Left cardiac atrium (tissue), 4 donors: ENCODE measurements around the gene MYOM1. TPM values are rescaled to one million over a fixed set of nuclear protein-coding genes. Genes with fewer than 3 reads are reported as not detected.

ENCODE experiments used
- ATAC-seq, 2 donors: fragments of 200-7000 bp; cut with Tn5 transposase; one replicate each; pipeline ENCODE4 v1.9.1; 2020; ENCODE audit warnings: mild to moderate bottlenecking in 2 of 2, moderate library complexity in 2 of 2
- DNase-seq: peaks from one replicate; pipeline ENCODE4 v3.0.0-alpha.2; 2020
- intact Hi-C, 2 donors: fragments of 100-400 bp; cut with DNase I; formaldehyde crosslinking; loops; one replicate each; pipeline versions ENCODE4 v1.14.1 to v1.15.1; 2022 to 2023
- long read RNA-seq: library from polyadenylated mRNA; unstranded; transcript quantifications from one replicate; pipeline ENCODE4 v2.0.0, GENCODE V29; 2021
- total RNA-seq, 2 donors: library from RNA; stranded (reverse); fragmentation: NEBNext Ultra II Directional; extraction: Animal tissue kit (Norgen Biotek cat#: 25700); gene quantifications; one replicate each; pipeline ENCODE4 v1.2.1, GENCODE V29; 2021
- donor health status: DM: no; HTN: yes; CAD: no.
- donor health status: DM: no; HTN: yes; CAD: no; lungs with severe emphysema.
- donor health status: DM: yes; HTN: yes; CAD: no.
- donor health status: Dilated cardiomyopathy.

The MYOM1 gene
- total RNA-seq, result 100 to 1,000 TPM; 263 to 351 TPM
- long read RNA-seq, full-length matches to known transcripts, result 45 of 229 reads
- long read RNA-seq, partial matches to known transcripts, result 161 of 229 reads
- long read RNA-seq, other reads (novel, unspliced or antisense), result 23 of 229 reads

DNA sequence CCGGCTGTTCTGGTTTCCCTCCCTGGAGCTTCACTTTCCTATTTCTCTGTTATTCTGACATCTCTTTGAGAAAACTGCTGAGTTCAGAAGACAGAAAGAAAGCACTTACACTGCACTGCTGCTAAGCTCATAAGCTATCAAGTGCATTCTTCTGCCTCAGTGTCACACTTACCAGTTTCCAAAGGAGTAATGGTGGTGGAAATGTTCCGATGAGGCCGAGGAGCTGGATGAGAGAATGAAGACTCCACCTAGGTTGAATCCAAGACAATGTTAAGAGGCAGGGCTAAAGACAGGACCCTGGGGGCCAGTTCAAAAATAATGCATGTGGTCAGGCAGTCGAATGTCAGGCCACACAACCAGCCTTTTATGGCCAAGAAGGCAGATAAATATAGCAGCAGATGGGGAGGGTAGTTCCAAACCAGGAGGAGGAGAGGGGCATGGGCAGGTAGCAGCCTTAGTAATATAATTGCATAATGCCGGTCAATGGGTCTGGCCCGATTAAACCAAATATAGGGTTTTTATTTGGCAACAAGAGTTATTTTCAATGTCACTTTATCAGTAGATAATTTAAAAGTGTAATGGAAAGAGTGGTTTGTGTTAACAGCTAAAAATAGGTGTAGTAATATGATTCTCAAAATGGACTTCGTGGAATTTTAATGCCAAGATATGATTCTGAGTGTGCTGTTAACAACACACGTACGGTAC, at the start of gene MYOM1:
TSS of gene MYOM1 (minus strand) at position 338 of the 705 bp plus-strand sequence. CDS start 4,745 bp downstream, outside the sequence.
- intact Hi-C loops, result loop anchor here in 1 of 2 donors (5.0 kb wide), 1 partner anchor 32 kb away; no protein-coding TSS in a partner anchor
- ATAC-seq (peak; percentile 71 to 80), DNase-seq (no peak)

DNA sequence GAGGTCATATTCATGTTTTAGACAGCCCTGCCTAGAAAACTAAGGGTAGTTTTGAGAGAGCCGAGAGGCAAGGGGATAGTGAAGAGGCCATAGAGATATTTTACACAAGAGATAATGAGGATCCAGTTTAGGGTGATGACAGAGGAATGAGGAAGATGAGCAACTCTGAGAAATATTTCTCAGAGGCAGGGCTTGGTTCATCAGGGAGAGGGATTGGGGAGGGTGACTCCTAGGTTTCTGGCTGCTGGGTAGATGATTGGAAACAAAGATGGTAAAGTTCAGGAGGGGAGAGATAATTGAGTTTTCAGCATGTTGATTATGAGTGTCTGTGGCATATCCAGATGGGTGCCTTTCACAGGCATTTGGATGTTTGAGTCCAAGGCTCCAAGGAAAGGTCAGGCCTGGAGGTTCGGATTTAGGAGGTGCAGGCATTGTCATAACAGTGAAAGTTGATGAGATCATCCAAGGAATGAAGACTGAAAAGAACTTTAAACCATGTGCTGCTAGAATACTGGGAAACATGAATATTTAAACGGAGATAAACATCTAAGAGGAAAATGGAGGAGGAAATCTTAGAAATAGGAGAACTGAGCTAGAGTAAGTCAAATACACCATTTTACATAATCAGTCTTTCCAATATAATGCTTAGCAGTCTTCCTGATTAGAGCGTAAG, 49.6 kb upstream of the MYOM1 start:
- ATAC-seq (peak in 1 of 2 donors; percentile 74), DNase-seq (no peak)
- intact Hi-C loops, result no loop called here

DNA sequence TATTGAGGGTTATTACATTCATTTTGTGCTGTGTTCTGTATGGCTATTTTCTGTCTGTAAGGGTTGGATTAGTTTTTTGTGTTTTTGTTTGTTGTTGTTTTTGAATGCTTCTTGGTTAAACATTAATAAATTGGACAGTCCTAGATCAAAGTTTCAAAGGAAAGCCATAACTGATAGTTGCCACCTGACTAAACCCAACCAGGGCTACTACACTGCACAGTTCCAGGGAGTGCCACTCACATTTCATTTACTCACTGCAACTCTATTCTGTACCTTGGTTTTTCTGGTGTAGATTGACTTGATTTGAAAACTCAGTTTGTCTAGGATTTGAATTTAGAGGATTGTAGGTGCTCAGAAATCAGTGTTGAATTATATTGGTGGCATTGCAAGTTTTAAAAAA, 48.5 kb upstream of the MYOM1 start:
- ATAC-seq (no peak), DNase-seq (no peak)
- intact Hi-C loops, result no loop called here

DNA sequence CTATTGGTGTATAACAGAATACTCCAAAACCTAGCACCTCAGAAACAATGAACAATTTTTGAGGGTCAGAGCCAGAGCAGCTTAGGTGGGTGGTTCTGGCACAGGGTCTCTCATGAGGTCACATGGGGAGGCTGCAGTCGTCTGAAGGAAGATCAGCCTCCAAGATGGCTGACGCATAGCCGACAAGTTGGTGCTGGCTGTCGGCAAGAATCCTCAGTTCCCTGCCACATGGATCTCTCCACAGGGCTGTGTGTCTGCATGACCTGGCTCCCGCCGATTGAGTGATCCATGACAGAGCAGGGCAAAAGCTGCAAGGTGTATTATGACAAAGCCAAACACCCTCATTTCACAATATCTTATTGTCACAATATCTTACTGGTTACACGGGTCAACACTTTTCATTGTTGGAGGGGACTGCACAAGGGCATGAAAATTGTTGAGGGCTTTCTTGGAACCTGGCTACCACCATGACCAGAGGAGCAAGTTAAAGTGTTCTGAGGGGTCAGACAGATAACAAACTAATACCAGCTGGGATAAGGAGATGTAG, 46.4 kb upstream of the MYOM1 start:
- DNase-seq (no peak), ATAC-seq (no peak)
- intact Hi-C loops, result no loop called here

DNA sequence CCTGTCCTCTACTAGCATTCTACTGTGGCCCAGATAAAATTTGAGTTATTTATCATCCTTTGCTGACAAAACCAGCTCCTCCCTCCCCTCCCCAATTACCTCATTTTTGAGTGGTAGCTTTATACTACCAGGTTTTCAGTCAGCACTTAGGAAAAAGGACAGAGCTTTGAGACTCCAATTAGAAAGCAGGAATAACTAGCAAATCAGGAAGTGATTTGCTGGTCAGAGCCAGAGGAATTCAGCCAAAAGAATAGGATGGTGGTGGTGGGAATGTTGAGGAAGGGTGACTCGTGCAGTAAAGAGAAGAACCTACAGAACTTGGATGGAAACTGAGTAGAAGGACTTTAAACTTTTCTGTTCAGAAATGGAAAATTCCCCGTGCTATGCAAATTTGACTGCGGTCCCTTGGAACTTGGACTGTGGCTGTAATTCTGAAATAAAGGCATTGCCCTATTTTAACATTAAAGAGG, 45.8 kb upstream of the MYOM1 start:
- no peak for ATAC-seq
- intact Hi-C loops, result no loop called here
- DNase-seq, result no peak

DNA sequence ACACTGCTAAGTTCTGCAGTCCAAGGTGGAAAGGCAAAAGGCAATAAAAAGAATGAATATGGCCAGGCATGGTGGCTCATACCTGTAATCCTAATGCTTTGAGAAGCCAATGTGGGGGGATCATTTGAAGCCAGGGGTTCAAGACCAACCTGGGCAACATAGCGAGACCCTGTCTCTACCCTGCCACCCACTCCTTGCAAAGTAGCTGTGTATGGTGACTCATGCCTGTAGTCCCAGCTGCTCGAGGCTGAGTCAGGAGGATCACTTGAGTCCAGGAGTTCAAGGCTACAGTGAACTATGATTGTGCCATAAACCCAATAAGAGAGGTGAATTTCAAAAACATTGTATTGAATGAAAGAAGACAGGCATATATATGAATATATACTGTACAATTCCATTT, 44.6 kb upstream of the MYOM1 start:
- DNase-seq (no peak), ATAC-seq (no peak)
- intact Hi-C loops, result no loop called here

DNA sequence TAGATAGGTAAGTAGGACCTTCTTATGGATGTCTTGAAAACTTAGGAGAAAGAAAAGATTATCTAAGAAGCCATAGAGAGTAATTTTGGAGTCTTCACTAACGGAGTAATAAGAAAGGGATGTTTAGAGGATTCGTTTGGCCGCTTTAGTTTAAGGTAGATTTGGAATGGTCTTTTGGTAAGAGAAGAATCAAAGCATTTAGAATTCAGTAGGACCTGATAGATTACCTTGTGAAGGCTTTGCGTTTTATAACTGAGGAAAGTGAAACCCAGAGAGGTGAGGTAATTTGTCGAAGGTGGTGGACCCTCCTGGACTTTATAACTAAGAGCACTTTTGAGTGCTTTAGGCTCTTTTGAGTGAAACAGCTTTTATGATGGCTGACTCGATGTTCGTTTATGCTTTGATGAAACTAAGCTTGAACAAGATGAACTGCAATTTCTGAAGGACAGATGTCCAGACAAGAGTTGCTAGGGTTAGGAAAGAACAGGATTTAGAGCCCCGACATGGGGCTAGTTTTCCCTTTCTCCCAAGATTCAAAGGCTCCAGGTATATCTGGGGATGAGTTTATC, 43.4 kb upstream of the MYOM1 start:
- no peak for ATAC-seq
- intact Hi-C loops, result no loop called here
- DNase-seq, result no peak

DNA sequence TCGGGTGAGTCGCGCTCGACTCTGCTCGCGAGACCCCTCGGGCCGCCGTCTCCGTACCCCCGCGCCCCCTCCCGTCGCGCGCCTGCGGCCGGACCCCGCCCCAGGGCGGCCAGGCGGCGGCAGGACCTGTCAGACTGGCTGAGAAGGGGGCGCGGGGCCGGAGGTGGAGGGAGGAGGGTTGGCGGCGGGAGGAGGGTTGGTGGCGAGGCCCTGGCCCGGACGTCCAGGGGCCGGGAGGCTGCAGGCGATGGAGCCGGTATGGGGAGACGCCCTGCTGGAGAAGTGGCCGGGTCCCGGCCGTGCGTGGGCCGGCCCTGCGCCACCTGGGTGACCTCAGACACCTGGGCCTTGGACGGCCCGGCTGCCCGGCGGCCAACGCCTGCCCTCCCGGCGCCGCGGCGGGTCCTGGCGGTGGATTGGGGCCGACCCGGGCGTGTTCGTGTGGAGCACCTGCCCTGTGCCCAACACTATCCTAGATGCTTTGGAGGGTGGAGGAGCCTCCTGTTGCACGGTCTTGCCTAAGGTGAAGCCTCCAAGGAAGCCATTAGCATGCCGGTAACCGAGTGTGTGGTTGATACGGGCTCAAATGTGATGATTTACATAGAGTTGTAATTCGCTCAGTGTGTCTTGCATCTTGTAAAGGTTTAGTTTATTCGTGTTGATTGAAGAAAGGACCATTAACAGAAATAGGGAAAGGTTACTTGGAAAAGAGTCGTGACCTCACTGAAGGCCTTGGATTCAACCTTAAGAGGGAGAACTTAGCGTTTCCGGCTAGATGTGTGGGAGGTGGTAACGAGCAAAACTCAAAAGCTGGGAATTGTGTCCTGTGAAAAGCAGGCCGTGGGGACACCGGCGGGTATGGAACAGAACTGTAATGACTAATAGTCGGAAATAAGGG, 42.7 kb upstream of the MYOM1 start:
- intact Hi-C loops, result no loop called here
- DNase-seq (no peak), ATAC-seq (peak; percentile 39 to 59)

DNA sequence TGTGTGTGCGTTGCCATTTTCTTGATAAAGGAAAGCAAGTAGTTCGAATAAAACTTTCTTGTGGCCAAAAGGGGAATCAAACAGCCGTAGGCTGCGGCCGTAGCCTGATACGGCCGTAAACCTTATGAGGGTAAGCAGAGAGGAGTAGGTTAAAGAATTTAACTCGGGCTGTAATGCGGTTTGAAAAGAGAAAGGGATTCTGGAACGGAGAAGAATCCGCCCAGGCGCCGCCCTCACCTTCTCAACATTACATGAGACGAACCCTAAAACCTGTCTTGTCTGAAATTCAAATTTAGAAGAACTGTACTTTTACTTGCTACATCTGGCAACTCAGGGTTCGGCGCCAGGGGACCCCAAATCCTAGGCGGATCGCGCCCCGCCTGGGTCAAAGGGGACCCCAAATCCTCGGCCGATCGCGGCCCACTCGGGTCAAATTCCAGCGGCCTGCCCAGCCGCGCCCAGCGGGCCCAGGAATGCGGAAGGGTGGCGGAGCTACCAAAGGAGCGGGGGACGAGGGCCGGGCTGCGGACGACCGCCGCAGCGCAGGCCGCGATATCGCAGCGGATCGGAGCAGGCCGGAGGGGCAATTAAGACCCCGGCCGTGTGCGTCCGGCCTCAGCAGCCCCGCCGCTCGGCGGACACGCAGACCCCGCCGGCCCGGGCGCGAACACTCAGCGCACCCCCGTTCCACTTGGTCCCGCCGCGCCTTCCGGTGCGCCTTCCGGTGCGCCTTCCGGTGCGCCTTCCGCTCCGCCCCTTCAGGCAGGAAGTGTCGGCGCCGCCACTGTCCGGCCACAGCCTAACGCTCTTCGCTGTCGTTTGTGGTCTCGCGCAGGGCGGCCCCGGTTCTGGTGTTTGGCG, 41.8 kb upstream of the MYOM1 start, which contains the start of gene MYL12B:
TSS of gene MYL12B (plus strand) at position 761 of the 861 bp plus-strand sequence. CDS start 10,766 bp downstream, outside the sequence.
- ATAC-seq (peak; percentile 93 to 94), DNase-seq (peak; percentile 88)
- intact Hi-C loops, result no loop called here

DNA sequence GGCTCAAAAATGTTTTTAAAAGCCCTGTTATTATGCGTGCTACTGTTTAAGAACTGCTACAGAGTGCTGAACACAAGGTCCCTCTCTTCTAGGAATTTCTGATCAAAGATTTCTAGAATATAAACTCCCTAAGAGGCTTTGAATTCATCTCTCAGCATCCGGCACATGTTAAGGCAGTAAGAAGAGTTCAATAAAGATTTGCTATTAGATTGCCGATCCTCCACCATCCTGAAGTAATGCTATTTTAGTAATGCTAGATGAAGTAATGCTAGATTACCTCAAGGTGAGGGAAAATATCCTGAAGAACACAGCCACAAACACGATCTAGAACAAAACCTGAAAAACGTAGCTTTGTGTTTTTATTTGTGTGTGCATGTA, 41.2 kb upstream of the MYOM1 start:
- ATAC-seq, result no peak
- no peak for DNase-seq
- intact Hi-C loops, result no loop called here

DNA sequence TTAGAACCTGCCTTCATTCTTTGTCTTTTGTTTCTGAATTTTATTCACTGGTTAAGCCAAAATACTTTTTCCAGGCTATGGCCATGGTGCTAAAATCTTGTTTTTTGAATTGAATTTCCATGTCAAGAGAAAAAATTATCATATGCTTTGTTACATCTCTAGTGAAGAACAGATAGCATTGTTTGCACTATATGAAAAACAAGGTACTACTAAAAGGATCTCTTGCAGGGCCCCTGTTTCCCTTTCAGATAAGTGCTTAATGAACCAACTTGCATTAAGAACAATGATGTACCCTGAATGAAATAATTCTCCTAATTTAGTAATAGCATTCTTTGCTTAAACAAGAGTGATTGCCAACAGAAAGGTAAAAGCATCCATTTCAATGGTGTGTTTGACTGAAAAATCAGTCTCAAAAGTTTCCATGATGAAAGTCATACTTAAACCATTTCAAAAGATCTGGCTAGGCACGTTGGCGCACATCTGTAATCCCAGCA, 37.9 kb upstream of the MYOM1 start:
- ATAC-seq, result no peak
- intact Hi-C loops, result no loop called here
- DNase-seq, result no peak

DNA sequence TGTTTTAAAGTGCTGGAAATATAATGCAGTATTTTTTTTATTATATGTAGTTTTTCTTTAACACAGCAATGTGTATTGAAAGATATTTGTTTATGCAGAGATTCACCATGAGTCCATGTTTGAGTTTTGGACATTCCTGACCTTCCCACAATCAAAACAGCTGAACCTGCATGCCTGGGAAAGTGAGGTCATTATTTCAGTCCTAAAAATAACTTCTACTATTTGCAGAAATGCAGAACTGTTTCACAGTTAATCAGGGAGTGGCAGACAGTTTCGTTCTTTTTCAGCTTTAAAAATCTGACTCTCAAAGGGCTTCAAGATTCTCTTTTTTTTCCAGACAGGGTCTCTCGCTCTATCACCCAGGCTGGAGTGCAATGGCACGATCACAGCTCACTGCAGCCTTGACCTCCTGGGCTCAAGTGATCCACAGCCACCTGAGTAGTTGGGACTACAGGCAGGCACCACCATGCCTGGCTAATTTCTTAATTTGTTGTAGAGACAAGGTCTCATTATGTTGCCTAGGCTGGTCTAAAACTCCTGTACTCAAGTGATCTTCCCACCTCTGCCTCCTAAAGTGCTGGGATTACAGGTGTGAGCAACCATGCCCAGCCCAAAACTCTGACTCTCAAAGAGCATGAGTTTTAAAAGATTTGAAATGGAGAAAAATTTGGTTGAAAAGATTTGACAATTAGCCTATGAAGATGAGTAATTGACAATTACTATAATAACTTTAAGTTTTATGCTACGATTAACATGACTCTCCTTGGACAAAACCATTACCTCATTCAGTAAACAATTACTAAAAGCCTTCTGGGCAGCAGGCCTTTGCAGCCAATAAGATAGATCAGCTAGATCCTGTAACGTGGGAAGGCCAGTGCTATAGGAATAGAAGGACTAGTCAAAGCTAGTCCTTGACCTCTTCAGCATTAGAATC, 37.2 kb upstream of the MYOM1 start:
- ATAC-seq (peak; percentile 4 to 31), DNase-seq (no peak)
- intact Hi-C loops, result no loop called here

DNA sequence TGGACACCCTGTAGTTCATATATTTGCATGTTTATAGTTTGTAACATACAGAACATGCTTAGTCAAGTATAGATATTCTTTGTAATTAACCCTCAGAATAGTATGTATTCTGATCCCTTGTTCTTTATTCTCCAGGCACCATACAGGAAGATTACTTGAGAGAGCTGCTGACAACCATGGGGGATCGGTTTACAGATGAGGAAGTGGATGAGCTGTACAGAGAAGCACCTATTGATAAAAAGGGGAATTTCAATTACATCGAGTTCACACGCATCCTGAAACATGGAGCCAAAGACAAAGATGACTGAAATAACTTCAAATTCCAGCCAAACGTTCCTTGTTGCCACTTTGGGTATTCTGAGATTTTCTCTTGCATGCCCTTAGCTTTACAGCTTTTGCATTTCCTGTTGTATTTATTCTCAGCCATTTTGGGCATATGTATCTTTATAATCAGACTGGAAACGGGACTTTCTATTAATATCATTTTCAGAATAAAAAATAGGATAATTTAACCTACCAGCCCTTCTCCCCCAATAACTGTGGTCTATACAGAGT, 35.9 kb upstream of the MYOM1 start:
- intact Hi-C loops, result no loop called here
- DNase-seq (no peak), ATAC-seq (no peak)

DNA sequence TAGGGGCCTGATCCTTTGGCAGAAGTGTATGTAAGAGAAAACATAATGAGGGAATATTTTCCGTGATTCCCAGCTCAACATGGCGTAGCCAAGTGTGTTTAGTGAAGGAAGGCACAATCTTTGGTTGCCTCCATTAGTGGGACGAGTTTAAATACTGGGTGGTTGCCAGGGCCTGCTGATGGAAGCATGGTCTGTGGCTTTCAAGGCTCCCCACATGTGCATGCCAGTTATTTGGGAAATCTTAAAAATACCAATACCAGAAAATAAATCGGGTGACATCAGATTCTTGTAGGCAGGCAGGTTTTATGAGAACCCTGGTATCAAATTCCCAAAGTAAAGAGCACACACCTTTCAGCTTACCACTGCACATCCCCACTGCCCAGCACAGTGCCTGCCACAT, 35.0 kb upstream of the MYOM1 start:
- ATAC-seq (no peak), DNase-seq (no peak)
- intact Hi-C loops, result no loop called here

DNA sequence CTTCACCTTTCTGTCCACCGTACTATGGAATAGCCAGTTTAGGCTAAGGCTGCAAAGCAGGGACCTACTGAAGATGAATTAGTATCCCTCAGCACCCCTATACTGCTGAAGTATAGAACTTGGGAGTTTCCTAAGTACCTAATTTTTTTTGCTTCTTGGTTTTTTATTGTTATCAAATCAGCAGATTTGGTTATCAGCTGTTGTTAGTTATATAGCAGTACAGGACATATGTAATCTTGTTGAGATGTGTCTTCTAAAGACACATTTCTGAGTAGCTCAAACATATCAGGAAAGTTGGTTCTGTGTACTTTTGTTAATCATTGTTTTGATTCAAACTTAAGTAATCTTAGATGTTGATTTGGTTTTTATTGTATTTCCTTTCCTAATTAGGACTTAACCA, 33.1 kb upstream of the MYOM1 start:
- intact Hi-C loops, result no loop called here
- DNase-seq (no peak), ATAC-seq (no peak)

DNA sequence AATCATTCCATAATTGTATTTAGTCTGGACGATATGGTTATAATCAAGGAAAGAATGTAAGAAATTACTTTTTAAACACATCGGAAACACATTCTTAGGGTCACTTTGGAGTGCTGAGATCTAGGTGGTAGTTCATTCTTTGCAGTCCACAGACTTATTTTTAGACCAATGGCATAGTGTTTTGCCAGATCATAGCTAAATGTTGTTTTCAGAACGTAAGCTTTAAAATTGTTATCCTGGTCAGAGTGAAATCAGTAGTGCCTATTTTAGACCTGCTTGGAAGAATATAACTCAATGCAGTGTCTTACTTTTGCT, 32.2 kb upstream of the MYOM1 start:
- no peak for DNase-seq
- no peak for ATAC-seq
- intact Hi-C loops, result no loop called here
